Adrenal gland (tissue), 5 donors: ENCODE results near the gene RND1.

Source experiments
- CTCF ChIP-seq, 6 experiments: fragments of 450-650 bp in 4 of 6; fragments of 200-600 bp in 2 of 6; sonication (generic) in 1 of 6; IDR thresholded peaks; 1 replicate in 5 of 6; 2 replicates in 1 of 6; pipeline versions ENCODE4 v1.5.1 to v1.8.0; 2016 to 2021; ENCODE audit warnings: antibody characterized with exemption in 6 of 6, mild to moderate bottlenecking in 2 of 6, moderate library complexity in 1 of 6
- POLR2A ChIP-seq, 2 donors: fragments of 450-650 bp; IDR thresholded peaks; one replicate each; pipeline ENCODE4 v1.6.1; 2017; ENCODE audit warnings: antibody characterized with exemption in 2 of 2, mild to moderate bottlenecking in 2 of 2, moderate library complexity in 1 of 2
- donor health status: DM: no; HTN: no; CAD: no.

- TF ChIP-seq CTCF (IDR thresholded peaks at IDR 0.05) (no peak), POLR2A (IDR thresholded peaks at IDR 0.05) (no peak)
These were observed 36.7 kb downstream of the RND1 start for GRCh38 chr12:48828841-48829575.
